GM10266 (cell line): ENCODE results near the gene TP63.

ENCODE experiments used
- DNase-seq: peaks from one replicate; pipeline ENCODE4 v3.0.0; 2012; ENCODE audit errors: extremely low spot score
- CTCF ChIP-seq: IDR thresholded peaks from 2 replicates; pipeline ENCODE4 v1.5.1; 2012; ENCODE audit warnings: mild to moderate bottlenecking, low read depth; ENCODE audit not compliant: control insufficient read depth, insufficient read depth; ENCODE audit errors: missing control alignments

TP63 gene

GRCh38 chr3:189808246-189809007 lies 177.2 kb downstream of the TP63 start:
- no peak for TF ChIP-seq CTCF
- DNase-seq: no peak

DNA sequence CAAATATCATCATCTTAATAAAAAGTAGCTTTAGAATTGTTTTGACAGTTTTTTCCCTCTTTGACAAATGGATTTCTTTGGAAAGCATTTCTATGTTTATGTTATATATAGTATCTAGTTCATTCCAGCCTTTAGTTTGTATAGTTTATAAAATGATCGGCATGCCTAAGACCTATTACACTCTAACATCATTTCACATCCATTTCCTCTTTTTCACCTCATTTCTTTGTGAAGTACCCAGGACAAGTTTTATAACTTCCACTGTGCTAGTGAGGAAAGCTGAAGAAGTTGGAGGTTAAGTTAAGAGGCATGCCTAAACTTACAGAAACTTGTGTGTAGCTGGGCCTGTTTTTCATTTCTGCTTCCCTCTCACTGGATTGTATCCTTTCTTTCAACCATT lies 178.4 kb downstream of the TP63 start:
- no peak for TF ChIP-seq CTCF
- no peak for DNase-seq

DNA sequence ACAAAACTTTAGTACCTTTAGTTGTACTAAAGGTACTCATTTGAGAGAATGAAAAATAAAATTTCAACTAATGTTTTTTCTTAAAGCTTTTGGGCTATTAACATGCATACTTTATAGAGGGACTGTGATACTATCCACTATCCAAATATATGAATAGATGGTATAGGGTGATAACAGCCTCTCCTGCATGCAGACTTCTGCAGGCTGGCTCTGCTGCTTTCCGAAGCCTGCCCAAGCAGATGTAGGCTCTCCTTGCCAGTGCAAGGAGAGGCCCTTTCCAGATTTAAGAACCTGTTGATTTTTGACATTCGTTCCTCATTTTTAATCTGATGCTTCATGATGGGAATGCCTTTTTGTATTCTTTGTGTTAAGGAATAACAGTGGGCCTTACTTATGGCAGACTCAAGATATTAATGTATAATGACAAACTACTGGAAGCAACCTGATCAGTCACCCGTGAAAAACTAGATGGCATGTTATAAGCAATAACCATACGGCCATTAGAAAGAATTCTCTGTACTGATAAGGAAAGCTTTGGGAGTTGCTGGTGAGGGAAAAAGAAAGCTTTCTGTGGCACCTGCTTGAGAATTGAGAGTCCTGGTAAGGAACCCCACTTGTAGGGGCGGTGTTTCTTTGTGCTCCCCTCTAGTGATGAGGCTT lies 181.7 kb downstream of the TP63 start:
- no peak for DNase-seq
- no peak for TF ChIP-seq CTCF

DNA sequence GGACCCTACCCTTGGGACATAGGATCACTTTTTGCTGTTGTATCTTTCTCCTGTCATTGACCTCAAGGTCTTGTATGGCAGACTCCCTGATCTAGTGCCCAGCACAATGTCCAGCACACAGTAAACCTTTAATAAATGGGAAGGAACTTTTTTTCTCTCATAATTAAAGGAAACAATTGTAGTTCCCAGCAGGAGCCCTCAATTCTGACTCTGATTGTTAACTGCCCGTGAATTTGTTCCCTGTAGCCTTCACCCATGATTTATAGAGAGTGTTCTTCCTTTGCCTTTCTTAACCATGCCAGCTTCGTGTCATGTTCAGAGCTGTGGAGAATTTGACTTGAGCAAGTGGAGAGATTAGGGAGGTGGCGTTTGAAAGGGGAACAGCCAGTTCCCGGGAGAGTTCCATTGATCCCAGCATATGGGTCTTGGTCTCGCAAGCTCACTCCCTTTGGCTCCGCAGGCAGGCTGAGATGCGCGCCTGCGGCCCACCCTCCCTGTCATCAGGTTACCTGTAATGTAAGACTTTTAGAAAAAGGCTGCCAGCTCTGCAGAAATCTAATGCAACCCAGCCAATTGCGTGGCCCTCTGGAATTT lies 182.6 kb downstream of the TP63 start:
- TF ChIP-seq CTCF: no peak
- DNase-seq: no peak

DNA sequence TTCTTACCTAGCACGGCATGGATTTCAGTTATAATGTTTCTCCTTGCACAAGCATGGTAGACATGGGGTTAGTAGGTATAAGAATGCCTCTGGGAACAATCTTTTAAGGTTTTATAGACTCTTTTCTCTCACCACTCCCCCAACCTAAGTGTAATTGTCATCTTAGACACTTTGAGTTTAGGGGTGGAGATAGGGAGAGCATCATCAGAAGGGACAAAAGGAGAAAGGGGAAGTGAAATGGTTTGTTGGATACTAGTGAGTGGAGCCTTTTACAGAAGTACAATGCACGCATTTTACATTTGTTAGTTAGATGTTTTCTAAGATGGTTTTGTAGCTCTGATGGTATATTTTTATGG lies 189.2 kb downstream of the TP63 start:
- no peak for TF ChIP-seq CTCF
- DNase-seq: peak; percentile 45

DNA sequence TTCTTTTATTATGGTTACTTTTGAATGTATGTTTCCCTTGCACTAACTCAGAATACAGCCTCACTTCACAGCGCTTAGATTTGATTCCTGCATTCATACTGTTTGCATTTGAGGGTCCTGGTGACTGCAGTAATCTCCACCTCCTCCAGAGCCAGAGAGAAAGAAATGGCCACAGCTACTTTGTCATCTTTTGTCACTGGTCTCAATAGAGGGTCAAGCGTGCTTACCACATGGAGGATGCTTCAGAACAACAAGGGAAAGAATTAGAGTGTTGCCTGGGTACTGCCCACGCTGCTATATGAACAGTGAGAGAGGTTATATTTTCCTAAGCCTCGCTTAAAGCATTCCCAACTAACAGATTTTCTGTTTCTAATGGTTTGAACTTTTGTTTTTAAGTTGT lies 190.1 kb downstream of the TP63 start:
- no peak for TF ChIP-seq CTCF
- no peak for DNase-seq

DNA sequence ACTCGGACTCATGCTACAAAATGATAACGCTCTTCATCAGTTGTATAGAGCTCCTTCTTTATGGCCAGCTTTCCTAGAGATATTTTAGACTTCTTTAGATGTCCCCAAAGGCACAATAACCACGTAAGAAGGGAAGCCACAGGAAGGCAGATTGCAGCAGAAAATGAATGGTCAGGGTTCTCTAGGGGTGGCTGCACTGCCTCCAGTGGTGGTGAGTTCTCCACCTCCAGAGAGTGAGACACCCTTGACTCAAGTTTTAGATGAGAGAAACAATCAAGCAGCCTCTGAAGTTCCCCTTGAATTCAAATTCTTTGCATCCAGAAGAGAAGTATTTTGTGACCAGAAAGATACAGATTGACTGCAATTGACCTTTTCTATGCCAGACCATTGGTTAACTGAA lies 191.5 kb downstream of the TP63 start:
- no peak for DNase-seq
- TF ChIP-seq CTCF: peak; percentile 2
